OCI-LY3 (cell line): ENCODE measurements around the gene FPGS.

Experiments
- H2AFZ ChIP-seq: fragments of 200-600, 300-600 bp; shearing (Covaris generic); 2 replicates; pipeline ENCODE4 v1.6.0; 2014; ENCODE audit warnings: antibody characterized with exemption, low read depth, low read length
- H3K27ac ChIP-seq: fragments of 200-600, 300-600 bp; sonication (generic); 2 replicates; pipeline ENCODE4 v1.5.1; 2014; ENCODE audit warnings: mild to moderate bottlenecking, low read length, moderate library complexity, mixed read lengths
- H3K27me3 ChIP-seq: fragments of 200-600, 300-600 bp; sonication (generic); 2 replicates; pipeline ENCODE4 v1.6.1; 2014; ENCODE audit warnings: low read depth, low read length, mixed read lengths
- H3K36me3 ChIP-seq: fragments of 200-600, 300-600 bp; sonication (generic); replicated peaks from 2 replicates; pipeline ENCODE3; 2014; ENCODE audit warnings: low read depth, low read length, mixed read lengths
- H3K4me1 ChIP-seq: fragments of 300-600, 200-600 bp; sonication (generic); 2 replicates; pipeline ENCODE4 v1.6.1; 2014; ENCODE audit warnings: low read length, mixed read lengths
- H3K4me2 ChIP-seq: fragments of 200-600, 300-600 bp; sonication (generic); 2 replicates; pipeline ENCODE4 v1.6.1; 2014; ENCODE audit warnings: low read length, mixed read lengths
- H3K4me3 ChIP-seq: fragments of 300-600, 200-600 bp; sonication (generic); 2 replicates; pipeline ENCODE4 v1.5.1; 2014; ENCODE audit warnings: antibody characterized with exemption, mild to moderate bottlenecking, low read length, moderate library complexity
- H3K79me2 ChIP-seq: fragments of 300-600, 200-600 bp; shearing (Covaris generic); 2 replicates; pipeline ENCODE4 v1.6.1; 2014; ENCODE audit warnings: mild to moderate bottlenecking, low read length, mixed read lengths
- H3K9ac ChIP-seq: fragments of 300-600, 200-600 bp; shearing (Covaris generic); 2 replicates; pipeline ENCODE4 v1.6.0; 2014; ENCODE audit warnings: mild to moderate bottlenecking, low read length, moderate library complexity
- H3K9me3 ChIP-seq: fragments of 200-600, 300-600 bp; shearing (Covaris generic); 2 replicates; pipeline ENCODE4 v1.6.1; 2014; ENCODE audit warnings: low read length, mixed read lengths; ENCODE audit not compliant: insufficient read depth
- H4K20me1 ChIP-seq: fragments of 200-600, 300-600 bp; sonication (generic); 2 replicates; pipeline ENCODE4 v1.6.1; 2016; ENCODE audit warnings: low read length, mixed read lengths; ENCODE audit not compliant: insufficient read depth
- CTCF ChIP-seq: fragments of 200-600, 300-600 bp; sonication (generic); IDR thresholded peaks from 2 replicates; pipeline ENCODE4 v1.5.1; 2014; ENCODE audit warnings: antibody characterized with exemption, low read length, low read depth
- EZH2phosphoT487 ChIP-seq: fragments of 200-600 bp; shearing (Covaris generic); IDR thresholded peaks from 2 replicates; pipeline ENCODE4 v1.6.1; 2018; ENCODE audit warnings: antibody characterized with exemption, mixed run types, low read depth

FPGS gene

GRCh38 chr9:127805620-127806019 lies 2.9 kb downstream of the FPGS start:
- no peak overlapping the region for H3K4me2 ChIP-seq
- TF ChIP-seq EZH2phosphoT487 (no peak), CTCF (peak; percentile 40)
- H3K27me3 ChIP-seq: no peaks in the 10 kb centered on the region
- no peak overlapping the region for H3K27ac ChIP-seq
- H3K4me3 ChIP-seq: no peak overlapping the region
- H3K9ac ChIP-seq: no peak overlapping the region
- peaks cover 16% of the 10 kb centered on the region for H3K4me1 ChIP-seq
- H4K20me1 ChIP-seq: 0 out of 2 replicates have a peak, but pooled peaks cover 4% of the 10 kb centered on the region
- peaks cover 23% of the 10 kb centered on the region for H3K79me2 ChIP-seq
- H3K9me3 ChIP-seq: no peaks in the 10 kb centered on the region
- H2AFZ ChIP-seq: no peak overlapping the region
- H3K36me3 ChIP-seq: peaks cover 38% of the 10 kb centered on the region

- Histone ChIP-seq H3K4me1 (peaks cover 12% of the 10 kb centered on the region), H3K4me2 (no peak overlapping the region), H3K9ac (no peak overlapping the region), H3K9me3 (no peaks in the 10 kb centered on the region), H3K27ac (no peak overlapping the region), H3K4me3 (no peak overlapping the region), H4K20me1 (0 out of 2 replicates have a peak, but pooled peaks cover 4% of the 10 kb centered on the region), H3K79me2 (peaks cover 23% of the 10 kb centered on the region), H2AFZ (no peak overlapping the region), H3K36me3 (peaks cover 39% of the 10 kb centered on the region), H3K27me3 (no peaks in the 10 kb centered on the region)
- no peak for TF ChIP-seq CTCF
- TF ChIP-seq EZH2phosphoT487: no peak
Observed at GRCh38 chr9:127806871-127807270, 4.2 kb downstream of the FPGS start.

GRCh38 chr9:127808347-127809001 lies 5.8 kb downstream of the FPGS start:
- H3K27me3 ChIP-seq: no peaks in the 10 kb centered on the region
- H3K9ac ChIP-seq: no peak overlapping the region
- no peak for TF ChIP-seq EZH2phosphoT487
- no peak for TF ChIP-seq CTCF
- H3K36me3 ChIP-seq: peaks cover 45% of the 10 kb centered on the region
- H3K4me2 ChIP-seq: no peak overlapping the region
- no peak overlapping the region for H2AFZ ChIP-seq
- peaks cover 16% of the 10 kb centered on the region for H3K79me2 ChIP-seq
- no peak overlapping the region for H3K4me3 ChIP-seq
- 0 out of 2 replicates have a peak, but pooled peaks cover 4% of the 10 kb centered on the region for H4K20me1 ChIP-seq
- H3K9me3 ChIP-seq: no peaks in the 10 kb centered on the region
- H3K4me1 ChIP-seq: peaks cover 8% of the 10 kb centered on the region
- no peak overlapping the region for H3K27ac ChIP-seq

- Histone ChIP-seq H3K79me2 (peaks cover 10% of the 10 kb centered on the region), H2AFZ (no peak overlapping the region), H4K20me1 (0 out of 2 replicates have a peak, but pooled peaks cover 4% of the 10 kb centered on the region), H3K9me3 (no peaks in the 10 kb centered on the region), H3K27me3 (no peaks in the 10 kb centered on the region), H3K9ac (no peak overlapping the region), H3K4me2 (no peak overlapping the region), H3K36me3 (peaks cover 51% of the 10 kb centered on the region), H3K4me1 (peaks cover 5% of the 10 kb centered on the region), H3K4me3 (no peak overlapping the region), H3K27ac (no peak overlapping the region)
- TF ChIP-seq EZH2phosphoT487 (no peak), CTCF (no peak)
Observed at GRCh38 chr9:127809002-127809539, 6.4 kb downstream of the FPGS start.
